K562 (cell line): Measurements from ENCODE around the gene GNAQ.

ENCODE experiments used
- CXXC5 ChIP-seq: fragments of 250-450 bp; sonication (Bioruptor Pico); IDR thresholded peaks from 2 replicates; pipeline ENCODE4 v1.8.0; 2022; ENCODE audit warnings: inconsistent platforms, mild to moderate bottlenecking, moderate library complexity
- ZNF175 ChIP-seq: fragments of 200-800 bp; sonication (Bioruptor generic); IDR thresholded peaks from 2 replicates; pipeline ENCODE4 v1.6.1; 2016; ENCODE audit warnings: low read depth, mild to moderate bottlenecking, missing genetic modification characterization, missing compliant biosample characterization

DNA sequence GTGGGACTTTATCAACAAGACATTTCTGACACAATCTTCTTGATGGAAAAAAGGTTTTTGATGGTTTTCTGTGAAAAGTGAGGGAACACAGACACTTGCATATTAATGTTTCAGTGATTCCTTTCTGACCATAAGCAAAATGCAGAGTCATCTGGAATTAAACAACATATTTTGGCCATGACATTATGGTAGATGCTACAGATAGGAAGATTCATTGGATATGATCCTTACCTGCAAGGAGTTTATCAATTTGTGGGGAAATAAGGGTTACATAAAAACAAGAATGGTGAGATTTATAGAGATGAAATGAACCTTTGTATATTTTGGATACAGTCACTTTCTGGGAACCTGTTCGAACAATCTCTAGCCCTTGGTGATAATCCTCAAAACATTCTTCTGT lies 228.2 kb downstream of the GNAQ start:
- TF ChIP-seq CXXC5 (CRISPR knock-in tag) (no peak), ZNF175 (CRISPR knock-in tag) (no peak)
